Progenitor cell of endocrine pancreas (in vitro differentiated cells): Measurements from ENCODE around the gene SLC7A14. TPM values are rescaled to one million over a fixed set of nuclear protein-coding genes. Genes with fewer than 3 reads are reported as not detected.

Source experiments
- DNase-seq: peaks from one replicate; pipeline ENCODE4 v3.0.0; 2021; ENCODE audit warnings: low spot score; ENCODE audit not compliant: unreplicated experiment
- H3K27ac Mint-ChIP-seq: 2 replicates; pipeline ENCODE4 v1.8.0; 2021; ENCODE audit warnings: mild to moderate bottlenecking, moderate library complexity, mixed read lengths
- H3K27me3 Mint-ChIP-seq: 2 replicates; pipeline ENCODE4 v1.8.0; 2021; ENCODE audit warnings: mixed read lengths
- H3K36me3 Mint-ChIP-seq: 2 replicates; pipeline ENCODE4 v1.8.0; 2022; ENCODE audit warnings: mixed read lengths; ENCODE audit not compliant: insufficient read depth
- H3K4me1 Mint-ChIP-seq: 2 replicates; pipeline ENCODE4 v1.8.0; 2021; ENCODE audit warnings: low read depth, mixed read lengths
- H3K4me3 Mint-ChIP-seq: 2 replicates; pipeline ENCODE4 v1.8.0; 2021; ENCODE audit warnings: low read depth, mild to moderate bottlenecking, moderate library complexity, mixed read lengths
- H3K9me3 Mint-ChIP-seq: 2 replicates; pipeline ENCODE4 v1.8.0; 2021; ENCODE audit warnings: low read depth, mixed read lengths
- total RNA-seq: library from RNA; stranded (reverse); gene quantifications from 2 replicates; pipeline ENCODE4 v1.2.1, GENCODE V29; 2021
- TF ChIP-seq, protein P1 (sequence below): fragments of 200-600 bp; sonication (generic); IDR thresholded peaks from one replicate; pipeline ENCODE4 v1.5.0; 2021; ENCODE audit warnings: antibody characterized with exemption, mild to moderate bottlenecking; ENCODE audit not compliant: unreplicated experiment

Gene SLC7A14
- total RNA-seq, 1 donor from 2014 or later = 1.2 TPM

DNA sequence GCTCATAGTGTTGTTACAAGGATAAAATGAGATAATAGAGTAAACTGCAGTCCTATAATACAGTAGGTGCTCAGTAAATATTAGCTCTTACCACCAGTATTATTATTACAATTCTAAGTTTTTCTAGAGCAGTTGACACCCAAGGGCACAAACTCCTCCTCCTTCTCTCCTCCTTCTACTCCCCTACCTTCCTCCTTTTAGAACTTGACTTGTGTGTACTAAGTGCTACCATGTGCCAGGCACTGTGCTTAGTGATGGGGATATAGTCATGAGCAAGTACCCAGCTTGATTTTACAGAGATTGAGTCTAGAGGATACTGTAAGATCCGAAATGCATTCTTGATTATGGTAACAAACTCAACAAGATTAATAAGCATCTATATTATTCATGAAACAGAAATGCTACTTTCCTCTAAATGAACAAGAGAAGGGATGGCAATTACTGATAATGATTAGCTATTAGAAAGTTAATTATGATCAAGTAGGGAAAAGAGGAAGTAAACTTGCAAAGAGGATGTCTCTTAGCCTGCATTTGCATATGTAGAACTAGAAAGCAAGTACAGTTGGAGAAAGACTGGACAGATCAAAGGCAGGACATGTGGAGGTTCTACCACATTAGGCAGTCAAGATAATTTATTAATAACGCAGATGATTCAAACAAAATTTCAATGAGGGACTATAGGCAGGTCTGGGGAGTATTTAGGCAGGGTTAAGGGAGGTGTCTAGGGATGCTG lies 94.9 kb downstream of the SLC7A14 start:
- no peak overlapping the region for H3K27ac Mint-ChIP-seq
- TF ChIP-seq, protein P1, sequence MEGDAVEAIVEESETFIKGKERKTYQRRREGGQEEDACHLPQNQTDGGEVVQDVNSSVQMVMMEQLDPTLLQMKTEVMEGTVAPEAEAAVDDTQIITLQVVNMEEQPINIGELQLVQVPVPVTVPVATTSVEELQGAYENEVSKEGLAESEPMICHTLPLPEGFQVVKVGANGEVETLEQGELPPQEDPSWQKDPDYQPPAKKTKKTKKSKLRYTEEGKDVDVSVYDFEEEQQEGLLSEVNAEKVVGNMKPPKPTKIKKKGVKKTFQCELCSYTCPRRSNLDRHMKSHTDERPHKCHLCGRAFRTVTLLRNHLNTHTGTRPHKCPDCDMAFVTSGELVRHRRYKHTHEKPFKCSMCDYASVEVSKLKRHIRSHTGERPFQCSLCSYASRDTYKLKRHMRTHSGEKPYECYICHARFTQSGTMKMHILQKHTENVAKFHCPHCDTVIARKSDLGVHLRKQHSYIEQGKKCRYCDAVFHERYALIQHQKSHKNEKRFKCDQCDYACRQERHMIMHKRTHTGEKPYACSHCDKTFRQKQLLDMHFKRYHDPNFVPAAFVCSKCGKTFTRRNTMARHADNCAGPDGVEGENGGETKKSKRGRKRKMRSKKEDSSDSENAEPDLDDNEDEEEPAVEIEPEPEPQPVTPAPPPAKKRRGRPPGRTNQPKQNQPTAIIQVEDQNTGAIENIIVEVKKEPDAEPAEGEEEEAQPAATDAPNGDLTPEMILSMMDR = no peak
- no peak for DNase-seq
- H3K9me3 Mint-ChIP-seq = no peaks in the 10 kb centered on the region
- H3K36me3 Mint-ChIP-seq = no peaks in the 10 kb centered on the region
- peaks cover 11% of the 10 kb centered on the region for H3K4me1 Mint-ChIP-seq
- H3K27me3 Mint-ChIP-seq = peaks cover 8% of the 10 kb centered on the region
- no peak overlapping the region for H3K4me3 Mint-ChIP-seq

DNA sequence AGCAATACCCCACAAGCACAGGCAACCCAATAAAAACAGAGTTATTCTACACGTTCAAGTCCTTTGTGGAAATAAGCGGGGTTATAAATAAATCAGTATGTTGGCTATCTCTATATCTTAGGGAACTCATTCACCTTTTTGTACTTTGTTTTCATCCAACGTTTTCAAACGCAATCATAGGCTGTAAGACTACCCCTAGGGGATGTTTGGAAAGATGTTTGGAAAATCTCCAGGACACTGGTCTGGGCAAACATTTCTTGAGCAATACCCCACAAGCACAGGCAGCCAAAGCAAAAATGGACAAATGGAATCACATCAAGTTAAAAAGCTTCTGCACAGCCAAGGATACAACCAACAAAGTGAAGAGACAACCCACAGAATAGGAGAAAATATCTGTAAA lies 97.1 kb downstream of the SLC7A14 start:
- Mint-ChIP-seq H3K27me3 (peaks cover 9% of the 10 kb centered on the region), H3K4me1 (peaks cover 9% of the 10 kb centered on the region), H3K9me3 (no peaks in the 10 kb centered on the region), H3K36me3 (no peaks in the 10 kb centered on the region), H3K27ac (no peak overlapping the region), H3K4me3 (no peak overlapping the region)
- DNase-seq = no peak
- TF ChIP-seq, protein P1 = no peak

DNA sequence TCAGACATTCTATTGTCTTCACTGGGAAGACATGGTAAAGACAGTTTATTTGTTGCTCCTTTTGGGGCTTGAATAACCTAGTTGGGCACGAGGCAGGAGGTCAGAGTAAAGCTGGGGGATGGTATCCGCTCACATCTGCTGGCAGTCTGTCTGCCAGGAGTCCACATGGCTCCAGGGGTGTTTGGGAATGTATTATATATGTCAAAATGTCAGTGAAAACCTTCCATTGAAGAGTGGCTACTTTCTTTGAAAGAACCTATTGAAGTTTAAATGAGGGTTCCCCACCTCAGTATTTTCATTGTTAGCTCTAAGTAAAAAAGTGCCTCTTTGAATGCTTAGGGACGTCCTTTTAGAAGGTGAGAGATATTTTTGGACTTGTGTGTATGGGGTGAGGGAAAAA lies 98.8 kb downstream of the SLC7A14 start:
- H3K27me3 Mint-ChIP-seq = peaks cover 9% of the 10 kb centered on the region
- H3K4me3 Mint-ChIP-seq = no peak overlapping the region
- H3K36me3 Mint-ChIP-seq = no peaks in the 10 kb centered on the region
- no peak for DNase-seq
- no peaks in the 10 kb centered on the region for H3K9me3 Mint-ChIP-seq
- peaks cover 4% of the 10 kb centered on the region for H3K4me1 Mint-ChIP-seq
- no peak overlapping the region for H3K27ac Mint-ChIP-seq
- TF ChIP-seq, protein P1 = no peak

DNA sequence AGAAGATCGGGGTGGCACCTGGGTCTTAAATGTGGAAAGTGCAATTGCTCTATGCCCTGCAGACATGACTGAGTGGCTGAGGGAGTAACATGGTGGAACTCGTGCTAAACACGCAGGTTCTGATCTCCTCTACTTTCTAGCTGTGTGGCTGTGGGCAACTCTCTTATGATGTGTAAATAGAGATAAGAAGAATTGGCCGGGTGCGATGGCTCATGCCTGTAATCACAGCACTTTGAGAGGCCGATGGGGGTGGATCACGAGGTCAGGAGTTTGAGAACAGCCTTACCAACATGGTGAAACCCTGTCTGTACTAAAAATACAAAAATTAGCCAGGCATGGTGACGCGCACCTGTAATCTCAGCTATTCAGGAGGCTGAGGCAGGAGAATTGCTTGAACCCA lies 99.5 kb downstream of the SLC7A14 start:
- Mint-ChIP-seq H3K9me3 (no peaks in the 10 kb centered on the region), H3K27ac (no peak overlapping the region), H3K4me1 (peaks cover 4% of the 10 kb centered on the region), H3K4me3 (no peak overlapping the region), H3K36me3 (no peaks in the 10 kb centered on the region), H3K27me3 (peaks cover 9% of the 10 kb centered on the region)
- DNase-seq = no peak
- TF ChIP-seq, protein P1 = no peak

DNA sequence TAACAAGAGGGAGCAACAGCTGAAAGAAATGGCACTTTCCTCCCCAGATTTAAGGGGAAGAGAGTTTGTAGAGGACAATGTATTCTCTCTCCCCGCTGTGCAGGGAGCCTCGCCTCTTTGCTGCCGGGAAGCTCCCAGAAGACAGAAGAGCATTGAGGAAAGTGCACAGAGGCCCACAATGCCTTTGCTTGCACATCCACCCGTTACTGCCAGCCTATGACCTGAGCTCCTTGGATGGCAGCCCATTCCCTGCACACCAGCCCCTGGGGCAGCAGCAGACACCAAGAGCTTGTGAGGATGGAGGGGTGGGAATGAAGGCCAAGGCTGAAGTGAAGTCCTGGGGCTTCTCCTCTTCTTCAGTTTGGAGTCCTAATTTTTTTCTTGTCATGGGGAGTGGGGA lies 100.2 kb downstream of the SLC7A14 start:
- Mint-ChIP-seq H3K4me3 (no peak overlapping the region), H3K9me3 (no peaks in the 10 kb centered on the region), H3K27me3 (peaks cover 9% of the 10 kb centered on the region), H3K27ac (no peak overlapping the region), H3K36me3 (no peaks in the 10 kb centered on the region), H3K4me1 (peaks cover 4% of the 10 kb centered on the region)
- TF ChIP-seq, protein P1 = no peak
- DNase-seq = no peak
